GM18861 (cell line): ENCODE data around the gene ODR4.
"Not testable (repeated sequence)": the region's sequence is repeated elsewhere in the genome, so short reads cannot be mapped to it uniquely, and the experiment has no call there.

Source experiments
- ATAC-seq: cut with Tn5 transposase; IDR thresholded peaks from one replicate; pipeline ENCODE4 v1.9.1; 2021; ENCODE audit not compliant: unreplicated experiment

ODR4 gene

DNA sequence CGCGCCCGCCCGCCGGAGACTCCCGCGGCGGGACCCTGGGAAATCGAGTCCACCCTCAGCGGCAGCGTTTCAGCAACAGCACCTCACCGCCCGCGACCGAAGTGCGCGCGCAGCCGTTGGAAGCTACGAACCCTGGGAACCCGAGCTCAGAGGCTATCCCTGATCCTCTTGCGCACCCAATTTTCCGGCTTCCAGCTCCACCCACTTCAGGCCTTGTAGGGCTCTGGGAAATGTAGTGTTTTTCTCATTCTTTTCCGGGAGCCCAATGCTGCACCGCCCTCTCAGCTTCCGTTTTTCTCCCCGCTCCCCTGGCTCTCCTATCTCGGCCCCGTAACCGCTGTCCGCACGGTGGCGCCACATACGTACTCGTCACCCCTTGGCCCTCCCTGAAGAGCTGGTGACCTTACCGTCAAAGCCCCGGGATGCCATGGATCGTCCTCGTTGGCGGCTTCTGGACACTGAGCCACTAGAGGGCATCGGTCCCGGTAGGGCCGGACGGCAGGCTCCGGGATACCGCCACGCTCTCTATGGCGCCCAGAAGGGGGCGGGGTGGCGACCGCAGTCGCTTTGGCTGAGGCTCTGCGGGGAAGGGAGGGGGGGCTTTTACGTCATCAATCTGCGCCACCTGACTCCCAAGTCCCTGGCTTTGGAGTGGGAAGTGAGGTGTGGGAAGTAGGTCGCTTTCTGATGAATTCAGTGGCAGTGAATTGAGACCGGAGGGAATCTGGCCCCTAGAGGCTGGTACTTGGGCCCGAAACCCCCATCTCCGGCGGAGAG, at the start of gene ODR4, which contains the start of gene TPR:
Gene ODR4 (plus strand): TSS at position 687 of the 777 bp plus-strand sequence. CDS start 3,948 bp downstream, outside the sequence.
Gene TPR (minus strand): TSS at position 102 of the 777 bp plus-strand sequence. CDS start 225 bp downstream, outside the sequence.
- peak; percentile 82 for ATAC-seq

- ATAC-seq: no peak
Measured at GRCh38 chr1:186326009-186326408, 49.6 kb upstream of the ODR4 start.

- no peak for ATAC-seq
Measured at GRCh38 chr1:186327331-186327730, 48.3 kb upstream of the ODR4 start.

DNA sequence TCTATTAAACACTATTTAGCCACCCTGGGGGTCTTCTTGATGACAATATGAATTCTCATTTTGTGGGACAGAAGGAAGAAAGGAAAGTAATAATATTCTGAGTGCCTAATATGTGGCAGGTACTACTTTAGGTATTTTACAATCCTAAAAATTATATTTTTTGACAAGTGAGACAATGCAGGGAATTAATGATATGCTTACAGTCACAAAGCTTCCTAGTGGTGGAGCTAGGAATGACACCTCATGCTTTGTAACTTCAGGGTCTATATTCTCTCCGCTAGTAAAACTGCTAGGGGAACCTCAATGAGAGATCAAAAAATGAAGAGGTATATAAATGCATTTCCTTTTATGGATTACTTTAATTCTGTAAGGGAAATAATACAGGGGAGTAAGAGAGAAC, 44.9 kb upstream of the ODR4 start:
- no peak for ATAC-seq

GRCh38 chr1:186337554-186337953, 38.1 kb upstream of the ODR4 start:
- ATAC-seq: no peak

GRCh38 chr1:186340772-186341171, 34.9 kb upstream of the ODR4 start:
- ATAC-seq: no peak

GRCh38 chr1:186347837-186348691, 27.6 kb upstream of the ODR4 start:
- ATAC-seq: not testable (repeated sequence)

- ATAC-seq: peak; percentile 42
Measured at GRCh38 chr1:186374303-186375151, 1.1 kb upstream of the ODR4 start.

DNA sequence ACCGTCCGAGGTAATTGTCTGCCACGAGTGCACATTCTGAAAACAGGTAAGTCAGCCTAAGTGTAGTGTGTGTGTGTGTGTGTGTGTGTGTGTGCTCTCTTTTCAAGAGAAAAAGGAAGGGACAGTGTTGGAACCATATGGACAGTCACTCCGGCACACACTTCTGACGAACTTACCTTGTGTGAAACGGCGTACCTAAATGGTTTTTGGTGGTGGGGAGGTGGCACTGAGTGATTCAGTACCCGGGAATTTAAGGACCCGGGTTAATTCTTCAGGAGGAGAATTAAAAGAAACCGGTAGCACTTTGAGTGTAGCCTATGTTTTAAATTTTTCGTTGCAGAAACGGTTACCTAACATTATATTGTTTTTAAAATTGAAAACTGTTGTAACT, 286 bp downstream of the ODR4 start:
- ATAC-seq: no peak

DNA sequence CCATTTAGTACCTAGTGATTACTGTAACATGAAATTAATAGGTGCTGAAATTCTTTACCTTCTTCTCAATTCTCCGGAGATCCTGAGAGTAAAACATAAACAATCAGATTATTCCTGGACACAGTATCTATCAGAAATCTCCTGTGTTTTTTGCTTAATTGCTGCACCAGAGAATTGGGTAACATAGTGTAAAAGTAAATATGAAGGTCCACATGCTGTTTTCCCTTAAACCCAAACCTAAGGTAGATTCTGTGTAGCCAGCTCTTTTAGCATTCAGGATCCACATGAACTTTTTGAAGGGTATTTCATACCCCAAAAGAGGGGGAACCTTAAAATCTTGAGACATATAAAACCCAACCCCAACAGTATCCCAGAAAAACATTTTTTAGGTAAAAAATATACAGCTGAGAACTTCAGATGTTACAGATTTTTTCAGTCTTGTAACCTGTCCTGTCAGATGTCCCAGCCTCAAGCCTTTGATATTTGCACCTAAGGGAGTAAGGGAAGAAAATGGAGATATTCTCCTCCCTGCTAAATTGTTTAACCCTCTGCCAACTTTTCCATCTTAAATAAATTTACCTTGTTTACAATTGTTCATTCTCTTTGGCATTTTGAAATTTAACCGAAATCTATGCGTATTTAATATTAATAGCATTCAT, 11.2 kb downstream of the ODR4 start:
- ATAC-seq: no peak

DNA sequence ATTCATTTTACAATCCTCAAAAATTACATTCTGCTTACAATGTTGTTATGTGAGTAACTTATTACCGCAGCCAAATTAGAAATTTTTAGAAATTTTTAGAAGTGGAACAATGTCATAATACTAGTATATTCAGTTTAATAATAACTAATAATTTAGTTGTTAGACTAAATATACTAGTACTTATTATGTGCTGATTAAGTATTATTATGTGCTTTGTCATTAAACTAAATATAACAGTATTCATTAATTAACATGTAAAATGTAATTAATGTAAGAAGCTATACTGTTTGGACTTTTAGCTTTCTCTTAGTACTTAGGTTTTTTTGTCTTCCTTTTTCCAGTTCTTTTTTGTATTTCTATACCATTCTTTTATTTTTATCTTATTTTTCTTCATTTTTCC, 15.3 kb downstream of the ODR4 start:
- no peak for ATAC-seq

DNA sequence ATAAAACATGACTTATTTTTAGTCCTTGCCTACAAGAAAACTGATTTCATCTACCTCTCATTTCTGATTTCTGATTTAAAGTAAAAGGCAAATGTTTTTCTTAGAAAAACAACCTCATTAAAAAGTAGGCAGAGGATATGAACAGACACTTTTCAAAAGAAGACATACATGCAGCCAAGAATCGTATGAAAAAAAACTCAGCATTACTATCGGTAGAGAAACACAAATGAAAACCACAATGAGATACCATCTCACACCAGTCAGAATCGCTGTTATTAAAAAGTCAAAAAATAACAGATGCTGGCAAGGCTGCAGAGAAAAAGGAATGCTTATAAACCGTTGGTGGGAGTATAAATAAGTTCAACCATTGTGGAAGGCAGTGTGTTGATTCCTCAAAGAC, 16.2 kb downstream of the ODR4 start:
- no peak for ATAC-seq

DNA sequence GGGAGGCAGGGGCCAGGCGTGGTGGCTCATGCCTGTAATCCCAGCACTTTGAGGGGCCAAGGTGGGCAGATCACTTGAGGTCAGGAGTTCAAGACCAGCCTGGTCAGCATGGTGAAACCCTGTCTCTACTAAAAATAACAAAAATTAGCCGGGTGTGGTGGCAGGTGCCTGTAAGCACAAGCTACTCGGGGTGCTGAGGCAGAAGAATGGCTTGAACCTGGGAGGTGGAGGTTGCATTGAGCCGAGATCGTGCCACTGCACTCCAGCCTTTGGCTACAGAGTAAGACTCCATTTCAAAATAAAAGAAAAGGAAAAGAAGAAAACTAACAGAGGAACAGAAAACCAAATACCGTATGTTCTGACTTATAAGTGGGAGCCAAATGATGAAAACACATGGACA, 17.1 kb downstream of the ODR4 start:
- not testable (repeated sequence) for ATAC-seq

DNA sequence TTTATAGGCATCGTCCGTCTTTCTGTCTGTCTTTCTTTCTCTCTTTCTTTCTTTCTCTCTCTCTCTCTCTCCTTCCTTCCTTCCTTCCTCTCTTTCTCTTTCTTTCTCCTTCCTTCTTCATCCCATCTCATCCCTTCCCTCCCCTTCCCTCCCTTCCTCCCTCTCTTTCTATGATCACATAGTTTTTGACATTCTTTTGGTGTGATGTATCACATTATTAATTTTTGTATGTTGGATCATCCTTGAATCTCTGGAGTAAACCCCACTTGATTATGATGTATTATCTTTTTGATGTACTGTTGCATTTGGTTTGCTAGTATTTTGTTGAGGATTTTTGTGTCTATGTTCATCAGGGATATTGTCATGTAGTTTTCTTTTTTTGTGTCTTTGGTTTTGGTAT, 25.8 kb downstream of the ODR4 start:
- not testable (repeated sequence) for ATAC-seq

GRCh38 chr1:186403632-186404031, 28.0 kb downstream of the ODR4 start:
- no peak for ATAC-seq

DNA sequence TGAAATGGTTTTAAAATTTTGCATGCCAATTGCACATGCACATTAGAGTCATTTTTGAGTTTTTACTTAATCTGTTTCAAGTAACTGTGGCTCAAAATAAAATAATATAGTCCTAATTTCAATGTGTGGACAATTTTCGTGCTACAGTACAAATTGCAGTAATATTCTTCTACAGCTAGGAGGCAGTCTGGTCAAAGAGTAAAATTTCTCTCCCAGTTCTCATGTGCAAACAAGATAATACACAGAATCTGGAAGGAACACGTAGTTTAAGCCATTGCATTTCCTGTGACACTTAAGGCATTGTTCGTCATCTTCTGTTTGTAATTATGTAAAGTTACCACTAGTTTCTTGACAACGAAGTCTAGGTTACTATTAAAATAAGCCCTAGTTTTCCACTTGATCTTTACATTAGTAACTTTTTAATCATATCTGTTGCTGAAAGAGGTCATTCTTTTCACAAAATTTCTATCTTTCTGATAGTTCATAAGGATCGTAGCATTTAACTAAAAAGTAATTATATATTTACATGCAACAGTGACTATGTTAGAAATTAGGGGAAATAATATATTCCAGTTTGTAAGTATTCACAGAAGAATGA, 28.9 kb downstream of the ODR4 start:
- peak; percentile 67 for ATAC-seq

GRCh38 chr1:186409091-186409490, 33.5 kb downstream of the ODR4 start:
- no peak for ATAC-seq

DNA sequence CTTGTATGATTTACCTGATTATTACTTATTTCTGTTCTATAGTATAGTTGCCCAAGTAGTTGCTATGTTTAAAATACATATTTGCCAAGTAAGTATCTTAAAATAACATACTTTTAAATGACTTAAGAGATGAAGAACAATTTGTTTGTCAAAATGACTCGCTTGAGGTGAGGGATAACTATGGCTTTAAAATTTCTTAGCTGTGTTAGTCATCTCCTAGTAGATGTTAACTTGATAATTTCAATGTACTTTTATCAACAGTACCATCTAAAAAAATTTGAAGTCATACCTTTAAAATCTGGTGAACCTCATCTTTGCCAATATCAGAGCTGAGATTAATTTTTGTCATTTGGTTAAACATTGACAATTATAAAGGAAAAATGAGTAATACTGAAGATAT, 37.7 kb downstream of the ODR4 start:
- no peak for ATAC-seq

DNA sequence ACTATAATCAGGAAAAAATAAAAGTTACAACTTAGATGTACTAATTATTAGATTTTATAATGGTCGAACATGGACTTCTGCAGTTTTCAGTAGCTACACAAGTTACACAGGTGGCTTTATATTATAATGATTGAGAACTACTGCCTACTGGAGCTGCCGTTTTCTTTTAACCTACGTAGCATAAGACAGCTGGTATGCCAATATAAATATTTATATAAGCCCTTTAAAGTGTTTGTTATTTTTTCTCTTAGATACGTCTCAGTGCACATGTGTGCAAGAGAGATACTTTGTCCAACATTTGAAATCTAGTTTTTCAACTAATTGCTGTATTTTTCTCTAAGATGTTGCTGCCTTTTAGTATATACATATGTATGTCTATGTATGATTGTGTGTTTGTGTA, 42.9 kb downstream of the ODR4 start:
- no peak for ATAC-seq

GRCh38 chr1:186420311-186420710, 44.7 kb downstream of the ODR4 start:
- no peak for ATAC-seq
